ENCODE results near the gene CACNA2D3.

The CACNA2D3 gene

DNA sequence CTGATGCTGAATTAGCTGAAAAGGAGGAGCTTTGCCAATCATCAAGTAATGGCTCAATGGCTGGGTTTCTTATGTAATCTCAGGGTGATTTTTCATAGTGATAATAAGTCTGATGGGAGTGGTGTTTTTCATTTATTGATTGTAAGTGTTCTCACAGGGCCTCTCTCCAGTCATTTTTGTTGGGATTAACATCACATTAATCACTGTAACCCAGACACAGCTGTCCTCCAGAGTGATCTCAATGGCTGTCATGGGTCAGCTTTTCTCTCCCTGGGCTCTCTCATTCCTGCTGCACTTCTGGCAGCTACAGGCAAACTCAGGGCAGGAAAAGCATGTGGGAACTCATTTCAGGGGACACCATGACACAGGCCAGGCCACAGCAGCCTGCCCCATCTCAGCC is 642.6 kb downstream of the CACNA2D3 start:
- no peak for DNase-seq

DNA sequence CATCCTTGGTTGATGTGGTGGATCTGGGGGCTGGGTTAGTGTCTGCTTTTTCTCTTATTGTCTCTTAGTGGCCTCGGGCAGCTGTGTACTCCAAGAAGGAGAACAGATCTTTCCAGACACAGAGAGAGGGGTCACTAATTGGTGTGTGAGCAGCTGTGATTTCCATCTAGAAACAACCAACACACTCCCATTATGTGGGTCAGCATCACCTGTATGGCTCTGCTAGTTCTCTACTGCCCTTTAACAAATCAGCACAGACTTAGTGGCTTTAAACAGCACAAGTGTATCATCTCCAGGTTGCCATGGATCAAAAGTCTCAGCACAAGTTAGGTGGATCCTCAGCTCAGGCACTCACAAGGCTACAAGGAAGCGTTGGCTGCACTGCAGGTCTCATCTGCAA is 648.7 kb downstream of the CACNA2D3 start:
- DNase-seq = no peak

DNA sequence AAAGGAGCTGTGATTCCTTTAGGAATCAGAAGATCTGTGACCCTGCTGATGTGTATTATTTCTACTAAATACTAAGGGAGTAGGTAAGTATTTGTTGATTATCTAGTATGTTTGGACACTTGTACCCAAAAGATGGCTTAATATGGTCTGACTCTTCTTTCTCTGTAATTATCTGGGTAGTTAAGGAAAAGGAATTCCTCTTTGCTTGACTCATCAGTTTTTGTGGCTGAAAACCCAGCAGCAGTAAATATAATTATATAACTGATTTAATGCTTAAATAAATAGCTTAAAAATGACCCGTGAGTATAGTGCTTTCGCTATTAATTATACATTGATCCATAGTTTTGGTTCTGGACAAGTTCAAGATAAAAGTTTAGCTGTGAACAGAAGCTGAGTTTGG is 649.7 kb downstream of the CACNA2D3 start:
- DNase-seq = no peak

DNA sequence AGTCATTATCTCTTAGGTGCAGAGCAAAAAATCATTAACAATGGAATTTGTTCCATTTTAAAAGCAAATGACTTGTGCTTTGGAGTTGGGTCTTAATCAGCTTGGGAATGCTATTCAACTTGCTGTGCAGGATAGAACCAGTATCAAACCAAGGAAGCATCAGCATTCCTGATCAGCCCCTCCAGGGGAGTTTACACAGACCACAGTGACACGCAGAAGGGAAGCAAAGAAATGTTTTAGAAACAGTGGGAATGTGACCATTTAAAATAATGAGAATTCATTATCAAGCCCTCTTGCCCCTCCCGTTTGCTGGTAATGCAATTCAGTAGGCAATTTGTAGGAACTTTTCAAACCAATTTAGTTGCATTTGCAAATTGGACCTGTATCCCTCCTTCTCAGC is 650.4 kb downstream of the CACNA2D3 start:
- no peak for DNase-seq

DNA sequence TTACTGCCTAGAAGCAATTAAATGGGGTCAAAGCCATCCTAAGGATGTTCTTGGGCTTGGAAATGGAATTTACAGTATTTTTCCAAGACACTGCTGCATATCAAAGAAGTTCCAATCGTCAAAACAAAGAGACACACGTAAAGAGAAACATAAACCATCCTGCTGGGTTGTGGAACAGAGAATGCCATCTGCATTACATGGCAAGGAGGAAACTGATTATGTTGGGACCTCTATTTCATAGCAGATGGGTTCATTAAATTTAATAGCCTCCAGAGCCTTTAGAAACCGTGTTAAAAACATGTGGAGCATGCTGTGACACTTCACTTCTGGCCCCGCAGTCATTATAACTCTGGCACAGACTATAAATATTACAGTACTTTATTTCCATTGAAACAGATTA is 650.9 kb downstream of the CACNA2D3 start:
- no peak for DNase-seq

DNA sequence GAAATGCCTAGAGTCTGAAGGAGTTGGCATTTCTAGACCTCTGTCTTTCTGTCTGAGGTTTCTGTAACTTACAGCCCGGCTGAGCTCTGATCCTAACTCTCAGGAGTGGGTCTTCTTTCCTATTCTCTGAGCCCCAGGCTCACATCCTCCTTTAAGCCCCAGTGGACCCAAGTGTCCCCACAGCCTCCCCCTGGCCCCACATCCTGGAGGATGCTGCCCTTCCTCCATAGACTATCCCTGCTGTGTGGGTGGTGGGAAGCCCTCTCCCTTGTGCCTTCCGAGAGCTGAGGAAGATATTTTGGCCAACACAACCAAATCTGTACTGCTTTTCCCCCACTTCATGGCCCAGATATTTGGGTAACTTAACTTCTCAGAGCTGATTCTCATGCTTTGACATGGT is 654.2 kb downstream of the CACNA2D3 start:
- no peak for DNase-seq

DNA sequence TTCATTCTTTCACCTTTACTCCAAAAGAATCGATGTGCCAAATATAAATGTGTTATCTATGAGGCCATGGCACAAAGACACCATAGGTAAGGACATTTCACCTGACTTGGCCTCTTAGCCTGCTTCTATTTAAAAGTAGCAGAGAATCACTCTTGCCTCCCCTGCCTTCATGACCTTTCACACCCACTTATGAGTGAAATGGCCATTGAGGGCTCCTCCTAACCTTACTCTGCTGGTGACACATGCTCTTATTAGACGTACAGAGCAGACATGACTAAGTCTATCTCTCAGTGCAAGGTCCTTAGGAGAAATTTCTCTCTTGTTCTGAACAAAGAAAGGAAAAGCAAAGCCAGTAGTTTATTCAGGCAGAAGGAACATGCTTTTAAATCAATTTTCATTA is 654.8 kb downstream of the CACNA2D3 start:
- DNase-seq = no peak

DNA sequence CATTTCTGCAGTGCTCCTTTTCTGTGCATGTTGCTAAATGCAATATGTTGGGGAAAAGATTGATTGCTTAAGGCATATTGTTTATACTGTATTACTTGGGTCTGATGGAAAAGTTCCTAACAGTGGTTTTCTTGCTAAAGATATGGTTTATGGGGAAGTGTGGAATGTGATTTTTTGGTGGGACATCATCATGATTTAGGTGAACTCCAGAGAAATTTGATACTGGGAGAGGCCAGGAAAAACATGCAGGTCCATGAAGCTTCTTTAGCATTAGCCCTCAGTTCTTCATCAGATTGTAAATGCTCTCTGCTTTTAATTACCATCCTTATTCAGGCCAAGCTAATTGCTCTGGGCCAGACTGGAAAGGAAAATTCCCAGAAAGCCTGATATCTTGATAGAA is 658.0 kb downstream of the CACNA2D3 start:
- no peak for DNase-seq

DNA sequence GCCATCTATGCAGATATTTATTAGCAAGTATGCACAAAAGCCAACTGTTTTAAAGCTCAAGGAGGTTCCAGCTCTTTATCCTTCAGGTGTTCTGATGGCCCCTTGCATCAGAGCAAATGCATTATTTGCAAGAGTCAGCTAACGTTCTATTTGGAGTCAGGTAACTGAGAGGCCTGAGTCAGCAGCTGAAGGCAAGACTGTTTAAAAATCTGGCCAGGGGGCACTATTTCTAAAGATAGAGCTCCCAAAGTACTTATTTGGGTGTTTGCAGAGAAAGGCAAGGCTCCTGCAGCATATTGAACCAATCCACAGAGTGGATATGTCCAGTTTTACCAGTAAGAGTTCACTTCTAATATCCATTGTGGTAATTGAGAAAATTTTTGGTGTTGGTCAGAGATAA is 659.4 kb downstream of the CACNA2D3 start:
- DNase-seq = no peak

DNA sequence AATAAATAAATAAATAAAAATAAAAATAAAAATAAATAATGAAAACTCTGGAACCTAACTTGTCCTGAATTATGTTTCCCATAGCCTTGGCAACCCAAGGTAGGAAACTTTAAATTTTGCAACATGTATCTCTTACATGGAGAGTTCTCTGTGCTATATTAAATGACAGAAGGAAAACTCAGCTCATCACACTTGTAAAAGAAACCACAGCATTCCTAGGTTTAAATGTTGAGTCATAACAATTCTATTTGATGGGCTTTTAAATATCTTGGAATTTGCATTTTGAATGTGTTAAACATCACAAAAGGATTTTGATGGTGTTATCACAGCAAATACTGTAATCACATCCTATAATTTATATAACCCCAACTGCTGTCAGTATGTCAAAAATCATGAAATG is 661.3 kb downstream of the CACNA2D3 start:
- no peak for DNase-seq

DNA sequence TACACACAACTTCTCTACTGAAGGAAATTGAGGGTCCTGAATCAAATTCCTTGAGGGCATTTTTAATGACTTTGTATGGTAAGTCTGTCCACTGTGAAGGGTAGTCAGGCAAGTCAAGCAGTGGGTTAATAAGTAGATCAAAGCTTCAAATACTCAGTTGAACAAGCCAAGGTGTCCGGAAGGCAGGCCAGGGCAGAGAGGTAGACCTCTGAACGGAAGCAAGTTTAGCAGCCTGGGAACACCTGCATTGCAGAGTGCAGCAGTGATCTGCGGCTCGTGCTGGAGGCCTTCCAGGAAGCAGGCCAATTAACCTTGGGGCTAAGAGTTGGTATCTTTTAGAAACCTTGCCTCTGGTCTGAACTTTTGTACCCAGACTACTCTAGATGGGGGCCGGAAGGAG is 661.7 kb downstream of the CACNA2D3 start:
- no peak for DNase-seq

DNA sequence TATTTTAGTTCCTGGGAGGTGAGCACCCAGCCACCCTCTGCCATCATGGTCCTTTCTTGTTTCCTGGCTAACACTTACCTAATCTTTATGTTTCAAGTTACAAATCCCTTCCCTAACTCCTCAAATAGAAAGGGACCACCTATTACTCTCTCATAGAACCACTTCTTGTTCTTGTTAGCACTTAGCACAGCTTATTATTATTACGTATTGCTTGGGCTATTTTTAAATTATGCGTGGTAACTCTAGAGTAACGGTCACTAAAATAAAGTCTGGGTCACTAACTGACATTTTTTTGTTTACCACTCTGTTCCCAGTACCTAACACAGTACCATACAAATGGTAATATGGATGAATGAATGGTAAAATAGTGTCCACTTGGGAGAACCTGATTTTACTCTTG is 663.6 kb downstream of the CACNA2D3 start:
- DNase-seq = no peak

DNA sequence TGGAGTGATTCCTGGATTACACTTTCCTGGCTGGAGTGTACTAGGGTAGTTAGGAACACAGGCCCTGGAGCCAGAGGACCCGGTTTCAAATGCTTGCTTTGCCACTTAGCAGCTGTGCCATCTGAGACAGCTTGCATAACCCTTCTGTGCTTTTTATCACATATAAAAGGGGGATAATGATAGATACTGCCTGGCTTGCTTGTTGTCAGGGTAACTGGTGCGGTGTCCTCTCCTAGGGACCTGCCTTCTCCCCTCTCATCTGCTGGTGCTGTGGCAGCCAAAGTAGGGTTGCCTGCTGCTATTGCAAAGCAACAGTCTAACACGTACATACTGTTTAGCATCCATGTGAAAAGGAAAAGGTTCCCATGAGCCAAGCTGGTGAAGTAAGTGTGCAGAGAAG is 667.7 kb downstream of the CACNA2D3 start:
- DNase-seq = no peak

DNA sequence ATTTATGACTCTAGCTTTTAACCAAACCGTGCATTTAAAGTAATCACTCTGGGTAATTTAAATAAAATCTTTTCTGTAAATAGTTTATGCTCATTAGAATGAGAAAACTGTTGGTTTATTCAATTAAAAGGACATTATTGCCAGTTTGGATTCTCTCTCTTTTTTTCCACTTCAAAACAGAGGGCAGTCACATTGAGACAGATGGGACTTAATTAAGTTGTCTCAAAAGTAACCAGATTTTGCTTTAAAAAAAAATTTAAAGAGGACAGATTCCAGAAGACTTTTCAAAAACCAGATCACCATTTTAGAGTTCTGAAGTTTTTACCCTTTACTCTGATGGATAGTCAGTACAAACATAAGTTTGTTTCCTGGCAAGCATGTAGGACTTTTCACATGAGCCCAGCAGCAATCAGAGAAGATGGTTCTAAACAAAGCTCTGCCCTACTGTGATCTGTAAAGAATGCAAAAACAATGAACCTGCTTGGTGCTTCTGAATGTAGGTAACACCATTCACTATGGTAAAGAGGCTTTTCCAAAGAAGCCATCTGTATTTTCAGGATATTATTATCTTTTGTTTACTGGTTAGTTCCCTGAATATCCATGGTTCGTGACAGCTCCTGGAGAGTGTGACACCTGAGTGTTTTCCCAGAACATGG is 669.3 kb downstream of the CACNA2D3 start:
- DNase-seq = no peak

DNA sequence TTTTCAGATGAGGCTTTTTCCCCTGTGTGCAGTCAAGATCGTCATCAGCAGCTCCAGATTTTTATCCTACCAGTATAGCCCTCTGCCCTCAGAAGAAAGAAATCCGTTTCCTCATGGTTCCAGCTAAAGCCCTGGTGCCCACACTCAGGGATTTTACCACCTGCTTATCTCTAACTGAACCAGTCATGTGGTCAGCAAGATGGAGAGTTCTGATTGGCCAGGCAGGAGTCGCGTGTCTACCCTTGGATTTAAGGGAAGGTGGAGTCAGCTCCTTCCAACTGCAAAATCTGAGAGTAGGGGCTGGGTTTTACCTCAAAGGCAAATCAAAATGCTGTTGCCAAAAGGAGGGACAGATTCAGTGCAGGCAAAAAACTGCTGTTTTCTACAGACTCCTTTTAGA is 670.2 kb downstream of the CACNA2D3 start:
- DNase-seq = no peak

DNA sequence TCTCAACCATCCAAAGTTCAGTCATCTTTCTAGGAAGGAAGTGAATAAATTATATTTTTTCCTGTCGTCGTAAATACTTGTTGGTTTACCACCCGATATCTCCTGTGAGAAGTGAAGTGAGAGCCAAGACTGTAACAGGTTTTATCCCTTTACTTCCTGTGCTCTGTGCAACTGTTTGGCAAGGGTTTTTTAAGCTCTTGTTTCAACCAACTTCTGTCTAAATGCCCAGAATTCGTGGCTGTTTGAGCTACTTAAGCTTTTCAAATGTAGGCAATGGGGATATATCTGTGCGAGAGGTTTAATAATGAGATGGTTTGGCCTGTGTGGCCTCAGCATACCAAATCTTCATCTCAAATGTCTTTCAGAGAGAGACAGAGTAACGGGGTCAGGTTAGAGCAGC is 670.8 kb downstream of the CACNA2D3 start:
- no peak for DNase-seq

DNA sequence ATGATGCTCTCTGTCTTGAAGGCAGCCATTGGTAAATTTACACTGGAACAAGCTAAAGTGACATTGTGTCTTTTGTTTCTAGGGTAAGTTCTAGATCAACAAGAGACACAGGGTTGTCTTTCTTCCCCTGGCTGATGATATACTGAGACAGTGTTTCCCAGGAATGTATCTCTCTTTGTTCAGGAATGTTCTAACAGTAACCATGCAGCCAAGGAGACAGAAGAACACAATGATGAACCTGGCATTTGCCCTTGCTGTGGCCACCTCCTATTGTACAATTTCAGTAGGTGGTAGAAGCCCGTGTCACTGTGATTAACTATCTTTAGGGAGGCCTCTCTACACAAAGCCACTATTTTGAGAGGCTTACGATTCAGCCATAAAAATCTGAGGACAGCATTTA is 674.8 kb downstream of the CACNA2D3 start:
- no peak for DNase-seq

DNA sequence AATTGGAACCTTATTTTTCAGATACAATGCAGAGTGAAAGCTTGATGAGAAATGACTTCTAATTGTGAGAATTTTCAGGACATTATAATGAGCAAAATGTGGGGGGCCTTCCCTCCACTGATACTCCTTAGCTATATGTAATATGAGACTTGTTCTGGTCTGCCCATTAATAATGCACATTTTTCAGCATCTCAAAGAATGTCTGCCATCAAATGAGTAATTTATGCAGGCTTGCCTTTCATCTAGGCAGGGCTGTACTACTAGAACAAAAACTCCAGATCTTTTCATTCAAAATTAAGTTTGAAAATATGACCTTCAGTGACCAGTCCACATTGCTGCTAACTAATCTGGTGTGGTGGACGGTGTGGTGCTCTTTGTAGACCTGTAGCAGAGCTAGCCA is 678.1 kb downstream of the CACNA2D3 start:
- no peak for DNase-seq

DNA sequence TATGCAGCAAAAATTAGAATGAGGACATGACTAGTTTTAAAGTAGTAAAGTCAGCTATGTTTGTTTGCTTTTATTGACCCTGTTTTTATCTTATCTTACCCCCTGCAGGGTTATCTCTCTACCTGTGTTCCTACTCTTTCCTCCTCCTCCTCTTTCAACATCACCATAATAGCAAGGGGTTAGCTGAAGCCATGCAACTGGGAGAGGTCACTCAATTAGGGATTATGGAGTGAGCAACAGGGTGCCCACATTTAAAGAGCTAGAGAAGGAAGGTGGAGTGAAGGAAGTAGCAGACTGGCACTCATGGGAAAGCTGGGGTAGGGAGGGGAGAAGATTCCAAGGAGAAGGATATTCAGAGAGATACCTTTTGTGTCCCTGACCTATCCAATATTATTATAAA is 679.6 kb downstream of the CACNA2D3 start:
- DNase-seq = no peak

DNA sequence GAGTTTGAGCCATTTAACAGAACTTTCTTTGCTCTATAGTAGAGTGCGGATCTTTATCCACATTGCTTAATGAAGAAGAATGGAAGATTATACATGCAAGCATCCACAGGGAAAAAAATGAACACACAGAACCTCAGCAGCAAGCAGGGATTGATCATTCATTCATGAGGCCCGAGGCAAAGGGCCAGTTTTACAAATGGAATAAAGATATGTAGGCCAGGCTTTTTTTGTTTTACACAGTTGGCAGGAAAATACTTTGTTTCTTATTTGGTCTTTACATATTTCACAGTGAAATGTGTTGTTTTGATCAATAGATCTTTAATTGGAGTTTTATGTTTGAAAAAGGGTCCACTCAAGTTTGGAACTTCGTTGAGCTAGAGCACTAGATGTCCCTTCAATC is 688.0 kb downstream of the CACNA2D3 start:
- DNase-seq = no peak

DNA sequence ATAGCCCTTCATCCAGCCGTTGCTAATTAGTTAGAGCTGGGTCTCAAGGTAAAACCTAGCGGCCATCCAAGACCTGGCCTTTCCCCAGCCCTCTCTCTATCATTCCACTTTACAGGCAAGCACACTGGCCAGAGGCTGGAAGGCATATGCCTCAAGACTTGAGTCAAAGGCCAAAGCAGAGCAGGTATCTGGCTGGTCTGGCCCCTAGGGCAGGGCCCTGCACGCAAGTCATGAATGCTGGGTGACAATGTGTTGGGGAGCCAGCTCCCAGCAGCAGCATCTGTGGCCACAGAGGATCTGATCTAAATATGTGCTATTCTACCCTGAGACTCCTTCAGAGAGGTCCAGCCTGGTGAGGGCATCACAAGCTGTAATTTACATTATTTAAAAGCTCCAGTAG is 691.9 kb downstream of the CACNA2D3 start:
- no peak for DNase-seq

DNA sequence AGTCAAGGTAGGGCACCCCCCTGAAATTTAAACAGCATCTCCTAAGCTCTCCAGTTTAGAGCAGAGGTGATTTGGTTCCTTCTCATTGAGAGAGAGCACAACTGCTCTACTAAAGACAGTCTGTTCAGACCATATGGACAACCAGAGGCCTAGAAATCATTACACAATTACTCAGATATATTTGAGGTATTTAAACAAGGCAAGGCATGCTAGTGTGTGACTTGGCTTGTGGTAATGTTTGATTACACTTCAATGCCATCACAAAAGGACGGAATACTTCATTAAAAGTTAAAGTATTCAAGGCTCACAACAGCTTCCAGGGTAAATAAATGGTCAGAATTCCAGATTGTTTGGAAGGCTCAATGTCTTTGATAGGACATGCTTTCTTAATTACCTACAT is 695.3 kb downstream of the CACNA2D3 start:
- DNase-seq = no peak

DNA sequence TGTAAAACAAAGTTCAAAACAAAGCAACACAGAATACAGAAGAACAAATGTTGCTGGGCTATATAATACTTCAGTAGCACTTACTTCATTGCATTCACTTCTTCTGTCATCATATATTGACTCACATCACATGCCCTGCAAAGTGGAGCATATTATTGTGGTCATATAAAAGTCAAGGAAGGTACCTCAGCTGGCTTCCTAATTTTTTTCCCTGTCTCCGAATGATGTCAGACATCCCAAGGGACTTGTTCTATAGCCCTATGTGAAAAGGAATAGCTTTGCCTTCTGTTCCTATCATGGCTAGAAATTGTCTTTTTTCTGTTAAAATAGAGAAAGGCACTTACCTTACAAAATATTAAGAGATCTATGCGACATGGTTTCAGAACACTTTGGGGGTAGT is 696.1 kb downstream of the CACNA2D3 start:
- DNase-seq = no peak

DNA sequence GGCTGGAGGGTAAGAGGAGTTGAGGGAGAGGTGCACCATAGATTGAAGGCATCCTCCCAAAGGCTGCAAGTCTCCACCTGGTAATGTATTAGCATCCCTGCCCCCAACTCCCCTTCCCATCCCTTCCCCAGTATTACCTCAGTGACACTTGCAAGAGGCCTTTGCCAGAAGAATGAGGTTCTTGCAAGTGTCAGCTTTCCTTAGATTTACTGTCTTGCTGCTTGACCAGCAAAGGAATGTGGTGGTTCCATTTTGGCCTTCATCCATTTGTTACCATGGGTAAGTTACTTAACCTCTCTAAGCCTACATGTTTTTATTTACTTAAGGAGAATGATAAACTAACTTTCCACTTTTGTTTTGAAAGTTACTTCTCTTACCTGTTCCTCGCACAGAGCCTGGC is 696.6 kb downstream of the CACNA2D3 start:
- DNase-seq = no peak

DNA sequence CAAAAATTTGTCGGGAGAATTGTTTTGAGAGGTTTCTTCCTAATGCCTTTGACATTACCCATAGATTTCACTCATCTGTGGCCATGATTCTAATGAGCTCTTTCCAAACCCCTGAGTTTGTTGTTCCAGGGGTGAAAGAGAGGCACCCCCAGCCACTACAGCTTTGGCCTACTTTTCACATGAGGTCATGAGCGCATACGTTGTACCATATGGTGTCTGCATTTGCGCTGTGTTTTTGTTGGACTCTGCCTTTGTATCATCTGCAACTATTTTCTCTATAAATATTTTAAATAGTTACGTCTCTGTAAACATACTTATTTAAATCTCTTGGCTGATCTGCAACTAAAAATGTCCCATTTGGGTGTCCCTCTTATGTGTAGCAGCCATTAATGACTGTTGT is 697.6 kb downstream of the CACNA2D3 start:
- DNase-seq = no peak

DNA sequence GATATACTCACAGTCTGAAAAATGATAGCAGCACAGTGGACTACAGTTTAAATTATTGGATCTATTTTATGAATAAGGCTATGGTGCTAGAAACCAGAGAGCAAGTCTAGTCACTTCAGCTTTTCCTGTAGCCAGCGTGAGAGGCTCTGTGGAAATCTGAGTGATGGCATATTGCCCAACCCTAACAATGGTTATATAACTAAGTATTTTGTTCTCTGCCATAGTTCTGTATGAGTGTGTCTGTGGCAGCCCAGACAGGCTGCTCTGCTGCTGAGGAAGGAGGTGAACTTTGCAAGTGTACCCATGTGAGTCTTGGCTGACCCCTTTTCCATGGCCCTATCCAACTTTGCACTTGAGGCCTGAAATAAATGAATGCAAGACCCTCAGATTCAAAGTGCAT is 699.9 kb downstream of the CACNA2D3 start:
- no peak for DNase-seq

Data from inflammatory macrophage (primary cell).